Frontal cortex (tissue), 4 donors: ENCODE results near the gene PWWP2B. TPM values are rescaled to one million over a fixed set of nuclear protein-coding genes. Genes with fewer than 3 reads are reported as not detected.
A peak's percentile ranks its signal among the peaks of the same experiment; 100 is the strongest.

ENCODE experiments used
- DNase-seq, 2 donors: peaks; one replicate each; pipeline ENCODE4 v3.0.0; 2012; ENCODE audit warnings: low spot score in 2 of 2
- FAIRE-seq: peaks from 2 replicates; lab custom pipeline; 2012; peaks lifted over from hg19 to GRCh38; lab: Jason Lieb, UNC
- total RNA-seq: library from RNA; depleted of rRNA; stranded (reverse); fragments of >200 nt; gene quantifications from one replicate; pipeline ENCODE4 v1.2.3, GENCODE V29; 2014
- donor health status: control.
- donor health status: control.
- donor health status: control.

PWWP2B gene
- total RNA-seq, 1 donor from 2014 or later = 9.4 TPM

DNA sequence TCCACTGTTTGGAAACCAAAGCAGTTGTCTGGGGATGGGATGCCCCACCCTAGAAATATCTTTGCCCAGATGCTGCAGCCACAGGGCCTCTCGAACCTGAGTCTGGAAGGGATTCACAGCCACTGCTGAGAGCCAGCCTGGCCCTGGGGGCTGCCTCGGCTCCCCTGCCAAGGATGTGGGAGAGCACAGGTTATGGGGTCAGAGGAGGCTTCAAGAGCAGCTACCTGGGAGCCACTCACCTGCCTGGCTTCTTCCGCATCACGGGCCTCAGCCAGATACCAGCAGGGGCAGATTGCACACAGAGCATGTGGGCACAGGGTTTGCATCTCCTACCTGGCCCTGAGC, 5.4 kb upstream of the PWWP2B start:
- no peak for DNase-seq
- no peak for FAIRE-seq

DNA sequence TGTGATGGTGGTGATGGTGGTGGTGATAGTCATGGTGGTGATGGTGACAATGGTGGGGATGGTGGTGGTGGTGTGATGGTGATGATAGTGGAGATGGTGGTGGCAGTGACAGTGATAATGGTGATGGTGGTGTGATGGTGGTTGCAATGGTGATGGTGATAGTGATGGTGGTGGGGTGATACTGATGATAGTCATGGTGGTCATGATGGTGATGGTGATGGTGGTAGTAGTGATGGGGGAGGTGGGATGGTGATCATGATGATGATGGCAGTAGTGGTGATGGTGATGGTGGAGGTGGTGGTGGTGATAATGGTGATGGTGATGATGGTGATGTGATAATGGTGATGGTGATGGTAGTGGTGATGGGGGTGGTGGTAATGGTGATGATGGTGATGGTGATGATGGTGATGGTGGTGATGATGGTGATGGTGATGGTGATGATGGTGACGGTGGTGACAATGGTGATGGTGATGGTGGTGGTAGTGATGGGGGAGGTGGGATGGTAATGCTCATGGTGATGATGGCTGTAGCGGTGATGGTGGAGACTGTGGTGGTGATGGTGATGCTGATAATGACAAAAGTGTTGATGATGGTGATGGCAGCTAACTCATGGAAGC, 4.7 kb upstream of the PWWP2B start:
- no peak for DNase-seq

DNA sequence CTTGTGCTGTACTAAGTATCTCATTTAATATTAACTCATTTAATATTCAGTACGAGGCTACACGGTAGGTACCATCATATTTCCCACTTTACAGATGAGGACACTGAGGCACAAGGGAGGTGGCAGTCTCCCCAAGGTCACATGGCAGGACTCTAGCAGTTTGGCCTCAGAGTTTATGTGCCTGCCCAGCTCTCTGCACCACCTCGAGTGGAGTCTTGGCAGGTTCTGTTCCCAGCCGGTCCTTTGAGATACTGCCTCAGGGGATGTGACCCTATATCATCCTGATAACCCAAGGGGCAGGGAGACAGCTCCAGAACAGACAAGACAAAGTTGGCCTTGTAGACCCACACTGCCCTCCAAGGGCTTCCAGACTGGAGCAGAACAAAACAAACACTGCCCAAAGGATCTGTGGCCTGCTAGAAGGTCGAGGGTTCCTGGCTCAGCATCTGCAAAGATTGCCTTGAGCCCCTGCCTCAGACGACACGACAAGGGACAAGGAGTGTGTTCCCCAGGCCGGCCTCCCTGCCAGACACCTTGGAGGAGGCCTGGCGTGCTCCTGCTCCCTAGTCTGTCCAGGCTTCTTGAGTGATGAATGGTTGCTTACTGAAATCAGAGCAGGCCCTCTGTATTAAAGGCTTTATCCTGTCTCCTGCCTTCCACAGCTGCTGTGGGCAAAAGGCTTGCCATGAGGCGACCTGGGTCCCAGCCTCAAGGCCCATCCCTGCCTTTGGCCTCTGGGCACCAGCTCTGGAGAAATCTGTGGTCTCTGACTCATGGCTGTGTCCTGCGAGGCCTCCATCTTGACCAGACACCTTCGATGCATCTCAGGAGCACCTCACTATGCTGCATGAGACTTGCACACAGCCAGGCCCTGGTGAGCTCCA, 3.9 kb upstream of the PWWP2B start:
- DNase-seq (no peak), FAIRE-seq (no peak)

More for the DNA sequence above, 4.7 kb upstream of the PWWP2B start:
- no peak for FAIRE-seq

DNA sequence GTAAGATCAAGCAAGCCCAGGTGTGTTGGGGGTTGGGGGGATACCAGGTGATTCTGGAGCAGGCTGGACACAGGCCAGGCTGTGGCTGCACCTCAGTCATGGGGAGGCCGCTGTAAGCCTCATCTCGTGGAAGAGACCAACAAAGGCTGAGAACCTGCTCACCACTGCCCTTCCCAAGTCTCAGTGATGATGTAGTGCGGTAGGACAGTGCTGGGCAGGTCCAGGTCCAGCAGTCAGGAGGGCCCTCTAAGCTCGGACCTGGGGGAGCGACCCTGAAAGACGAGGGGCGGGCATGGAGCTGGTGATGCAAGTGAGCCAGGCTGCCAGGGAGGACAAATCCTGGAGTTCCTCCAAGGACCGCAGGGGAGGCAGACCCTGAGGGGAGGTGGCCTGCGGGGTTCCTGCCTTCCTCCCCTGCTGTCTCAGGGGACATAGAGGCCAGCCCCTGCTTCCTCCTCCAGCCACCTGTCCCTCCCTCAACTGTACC, 3.3 kb upstream of the PWWP2B start:
- DNase-seq (no peak), FAIRE-seq (no peak)

DNA sequence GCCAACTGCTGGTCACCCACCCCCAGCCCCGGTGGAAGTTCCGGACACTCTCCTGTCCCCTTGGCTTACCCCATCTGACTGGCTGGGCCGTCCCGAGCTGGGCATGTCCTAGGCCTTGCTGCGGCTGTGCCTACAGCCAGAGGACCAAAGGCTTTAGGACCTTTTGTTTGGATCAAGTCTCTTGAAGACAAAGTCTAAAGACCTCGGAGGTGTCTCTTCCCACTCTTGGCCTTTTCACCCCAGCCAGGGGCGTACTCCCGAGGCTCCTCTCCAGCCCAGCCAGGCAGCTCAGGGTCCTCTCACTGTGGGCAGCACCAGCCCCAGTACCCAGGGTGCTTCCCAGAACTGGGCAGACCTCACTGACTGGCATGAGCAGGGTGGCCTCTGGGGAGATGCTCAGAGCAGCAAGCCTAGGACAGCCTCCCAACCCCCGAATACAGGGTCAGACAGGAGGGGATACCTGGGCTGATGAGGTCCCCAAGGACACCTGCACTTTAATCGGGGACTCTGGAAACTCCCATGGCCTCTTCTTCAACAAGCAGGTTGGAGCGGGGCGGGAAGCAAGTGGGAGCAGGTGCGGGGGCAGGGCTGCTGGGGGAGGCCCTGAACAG, 2.7 kb upstream of the PWWP2B start:
- DNase-seq (no peak), FAIRE-seq (no peak)

DNA sequence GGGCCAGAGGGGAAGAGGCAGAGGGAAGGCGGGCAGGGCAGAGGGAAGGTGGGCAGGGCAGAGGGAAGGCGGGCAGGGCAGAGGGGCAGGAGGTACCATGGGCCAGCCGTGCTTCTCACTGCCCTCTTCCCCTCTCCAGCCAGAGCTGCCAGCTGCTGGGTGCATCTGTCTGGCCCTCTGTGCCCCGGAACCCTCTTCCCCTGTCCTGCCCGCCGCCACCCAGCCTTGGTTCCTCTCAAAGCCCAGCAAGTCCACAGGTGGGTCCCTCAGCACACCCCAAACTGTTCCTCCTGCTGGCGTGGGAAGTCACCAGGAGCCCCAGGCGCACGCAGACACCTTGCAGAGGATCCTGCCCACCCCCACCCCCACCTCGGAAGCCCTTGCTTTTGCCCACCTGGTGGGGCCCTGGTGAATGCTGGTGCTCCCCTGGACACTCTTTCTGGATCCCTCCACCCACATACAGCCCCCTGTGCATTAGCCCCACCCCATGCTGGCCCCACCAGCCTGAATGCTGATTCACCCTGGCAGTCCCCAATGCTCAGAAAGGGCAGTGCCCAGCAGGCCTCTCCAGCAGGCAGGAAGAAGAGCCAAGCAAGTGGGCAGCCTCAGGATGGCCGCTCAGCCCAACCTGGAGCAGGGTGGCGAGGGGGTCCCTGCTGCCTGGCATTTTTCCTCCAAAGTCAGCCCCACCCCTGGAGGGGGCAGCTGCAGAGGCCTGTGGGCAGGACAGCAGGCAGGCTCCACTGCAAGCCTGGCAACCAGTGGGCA, 1.9 kb upstream of the PWWP2B start:
- no peak for FAIRE-seq
- no peak for DNase-seq

DNA sequence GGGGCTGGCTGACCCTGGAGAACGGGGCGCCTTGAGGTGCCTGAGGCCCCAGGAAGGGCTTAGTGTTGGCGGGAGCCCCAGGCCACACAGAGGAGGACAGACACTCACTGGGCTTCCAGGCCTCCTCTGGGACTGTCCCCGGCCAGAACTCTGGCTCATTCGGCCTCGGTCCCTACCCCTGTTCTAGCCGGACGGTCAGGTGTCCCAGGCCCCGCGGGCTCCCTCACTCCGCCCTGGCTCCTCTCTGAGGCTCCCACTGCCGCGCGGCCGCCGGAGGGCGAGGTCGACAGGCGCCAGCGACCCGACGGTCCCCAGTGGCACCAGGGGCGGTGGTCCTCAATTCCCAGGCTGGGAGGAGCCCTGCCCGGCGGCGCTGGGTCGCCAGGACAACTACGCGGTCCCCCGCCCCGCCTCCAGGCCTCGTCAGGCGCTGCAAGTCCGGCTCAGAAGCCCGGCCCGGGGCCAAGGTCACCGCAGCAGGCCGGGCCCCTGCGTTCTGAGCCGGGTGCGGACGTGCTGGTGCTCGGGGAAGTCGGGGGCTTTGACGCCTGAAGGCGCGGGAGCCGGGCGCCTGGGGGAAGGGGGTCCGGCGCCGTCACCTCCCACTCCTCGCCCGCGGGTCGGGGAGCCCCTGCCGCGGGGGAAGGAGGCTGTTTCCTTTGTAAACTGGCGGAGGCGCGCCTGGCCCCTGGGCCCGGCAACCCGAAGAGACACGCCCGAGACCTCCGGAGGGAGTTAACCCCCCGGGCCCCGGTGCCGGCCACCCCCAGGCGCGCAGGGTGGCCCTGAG, 1.1 kb upstream of the PWWP2B start:
- no peak for DNase-seq

DNA sequence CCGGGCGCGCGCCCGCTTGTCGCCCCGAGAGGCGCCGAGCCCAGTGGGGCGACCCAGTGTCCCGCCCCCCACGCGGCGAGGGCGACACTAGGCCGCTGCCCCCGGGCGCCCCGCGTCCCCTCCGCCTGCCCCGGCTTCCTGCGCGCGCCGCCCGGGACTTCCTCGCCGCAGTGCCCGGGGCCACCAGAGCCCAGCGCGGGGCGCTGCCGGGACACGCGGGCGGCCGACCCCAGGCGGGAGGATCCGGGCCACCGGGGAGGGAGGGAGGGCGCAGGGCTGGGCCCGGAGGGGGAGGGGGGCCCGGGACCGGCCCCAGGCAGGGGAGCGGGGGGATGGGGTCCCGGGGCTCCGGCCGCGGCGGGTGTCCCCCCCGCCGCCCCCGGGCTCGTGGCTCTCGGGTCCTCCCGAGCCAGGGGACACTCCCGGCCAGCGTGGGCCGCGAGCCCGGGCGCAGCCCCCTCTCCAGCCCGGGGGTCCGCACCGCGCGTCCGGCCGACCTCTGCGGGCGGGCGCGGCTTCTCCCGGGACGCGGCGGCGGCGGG, 435 bp upstream of the PWWP2B start:
- DNase-seq (peak; percentile 74 to 84), FAIRE-seq (no peak)

More for the DNA sequence above, 1.1 kb upstream of the PWWP2B start:
- no peak for FAIRE-seq

DNA sequence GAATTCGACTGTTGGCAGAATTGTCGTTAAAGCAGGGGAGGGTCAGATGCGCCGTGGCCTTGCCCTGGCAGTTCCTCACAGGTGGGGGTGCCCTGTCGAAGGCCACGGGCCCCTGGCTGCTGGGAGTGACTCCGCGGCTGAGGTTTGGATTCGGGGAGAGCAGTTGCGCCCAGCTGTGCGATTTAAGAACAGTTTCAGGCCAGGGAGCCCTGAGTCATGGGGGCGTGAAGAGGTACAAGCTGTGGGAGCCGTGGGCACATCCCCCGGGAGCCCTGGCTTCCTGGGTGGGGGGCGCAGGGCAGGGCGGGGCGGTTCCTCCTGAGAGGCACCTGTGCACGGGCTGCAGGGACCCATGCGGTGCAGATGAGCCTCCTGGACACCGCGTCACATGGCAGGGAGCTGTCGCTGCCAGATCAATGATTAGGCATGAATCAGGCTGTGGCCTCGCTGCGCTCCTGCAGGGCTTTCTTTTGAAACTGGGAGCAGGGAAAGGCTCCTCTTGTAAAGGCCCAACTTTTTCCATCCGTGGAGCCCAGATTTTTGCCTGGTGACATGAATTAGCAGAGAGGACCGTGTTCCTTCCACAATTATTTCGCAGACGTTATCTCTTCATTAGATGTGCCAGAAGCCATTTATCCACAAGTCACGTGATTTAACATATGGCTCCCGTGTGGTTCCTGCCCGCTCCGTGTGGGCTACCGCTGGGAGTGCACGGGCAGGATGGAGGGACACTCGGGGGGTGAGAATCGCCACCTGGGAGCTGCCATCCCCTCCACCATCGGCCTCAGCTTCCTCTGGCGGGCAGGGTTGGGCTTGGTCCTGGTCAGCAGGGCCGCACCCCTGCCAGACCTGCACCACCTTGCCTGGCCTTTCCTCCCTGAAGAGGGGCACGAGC, 918 bp downstream of the PWWP2B start:
- FAIRE-seq (no peak), DNase-seq (no peak)

DNA sequence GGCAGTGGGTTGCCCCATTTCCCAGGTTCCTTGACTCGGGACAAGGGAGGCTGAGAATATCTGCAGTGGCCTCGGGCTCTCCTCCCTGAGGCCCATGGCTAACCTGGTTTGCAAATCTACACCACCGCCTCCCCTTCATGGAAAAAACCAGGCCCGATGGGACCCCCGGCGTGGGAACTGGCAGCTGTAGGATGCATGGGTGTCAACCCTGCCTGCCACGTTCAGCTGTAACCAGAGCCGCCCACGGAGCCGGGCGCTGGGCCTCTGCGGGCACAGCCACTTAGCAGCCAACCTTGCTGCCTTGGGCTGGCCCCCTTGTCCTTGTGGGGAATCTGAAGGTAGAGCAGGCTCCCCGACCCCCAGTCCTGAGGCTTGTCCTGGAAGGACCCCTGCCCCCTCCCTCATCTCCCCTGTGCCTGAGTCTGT, 1.6 kb downstream of the PWWP2B start:
- FAIRE-seq (no peak), DNase-seq (no peak)

DNA sequence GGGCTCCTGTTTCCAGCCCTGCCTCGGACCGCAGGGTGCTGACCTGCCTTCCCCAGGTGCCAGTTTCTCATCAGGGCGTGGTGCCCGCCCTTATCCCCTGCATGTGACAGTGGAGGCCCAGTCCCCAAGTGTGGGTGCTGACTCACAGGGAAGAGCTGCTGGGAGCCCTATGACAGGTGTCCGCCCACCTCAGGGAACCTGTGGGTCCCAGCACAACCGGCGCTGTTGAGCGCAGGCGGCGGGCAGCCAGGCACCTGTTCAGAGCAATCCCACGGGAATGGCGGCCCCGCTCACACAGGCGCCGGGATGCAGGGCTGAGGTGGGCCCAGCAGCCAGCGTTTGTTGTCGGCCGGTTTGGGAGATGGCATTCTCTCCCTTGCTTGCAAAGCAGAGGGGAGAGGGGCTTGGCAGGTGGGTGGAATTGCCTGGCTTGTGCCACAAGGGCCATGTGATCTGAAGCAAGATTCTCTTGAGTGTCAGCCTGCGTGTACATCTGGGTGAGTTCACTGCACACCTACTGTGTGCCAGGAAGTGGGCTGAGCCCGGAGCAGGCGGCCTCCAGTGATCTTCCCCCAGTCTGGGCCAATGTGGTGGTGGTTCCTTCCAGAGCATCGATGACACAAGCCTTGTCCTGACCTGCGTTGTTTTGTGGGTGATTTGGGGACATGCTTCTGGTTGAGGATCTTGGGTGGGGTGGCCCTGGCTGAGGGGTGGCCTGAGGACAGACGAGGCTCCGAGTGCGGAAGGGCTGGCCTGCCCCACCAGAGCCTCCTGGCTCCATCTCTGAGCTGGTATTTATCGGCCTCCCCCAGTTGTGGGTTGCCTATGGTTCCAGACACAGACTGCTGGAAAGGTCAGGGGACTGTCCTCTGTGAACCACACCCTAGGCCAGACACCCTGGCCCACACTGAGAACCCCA, 2.4 kb downstream of the PWWP2B start:
- DNase-seq (no peak), FAIRE-seq (no peak)

DNA sequence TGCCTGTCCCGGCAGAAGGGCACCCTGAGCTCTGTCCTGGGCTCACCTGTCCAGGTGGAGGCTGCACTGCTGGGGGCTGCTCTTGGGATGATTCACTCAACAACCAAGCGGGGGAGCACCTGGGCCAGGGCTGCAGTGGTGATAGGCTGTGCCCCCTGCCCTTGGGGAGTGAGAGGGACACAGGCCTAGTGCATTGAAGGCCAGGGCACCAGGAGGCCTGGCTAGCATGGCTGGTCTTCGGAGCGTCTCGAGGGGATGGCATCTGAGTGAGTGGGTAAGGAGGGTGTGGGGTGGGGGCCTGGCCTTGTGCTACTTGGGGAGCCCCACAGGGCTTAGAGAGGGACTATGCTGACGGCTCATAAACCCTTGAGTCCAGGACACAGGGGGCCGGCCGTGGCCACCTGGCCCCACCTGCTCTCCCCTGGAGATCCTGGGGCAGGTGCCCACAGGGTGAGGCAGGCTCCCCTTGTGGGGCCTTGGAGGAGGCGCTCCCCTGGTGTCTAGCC, 3.1 kb downstream of the PWWP2B start:
- FAIRE-seq (no peak), DNase-seq (no peak)

DNA sequence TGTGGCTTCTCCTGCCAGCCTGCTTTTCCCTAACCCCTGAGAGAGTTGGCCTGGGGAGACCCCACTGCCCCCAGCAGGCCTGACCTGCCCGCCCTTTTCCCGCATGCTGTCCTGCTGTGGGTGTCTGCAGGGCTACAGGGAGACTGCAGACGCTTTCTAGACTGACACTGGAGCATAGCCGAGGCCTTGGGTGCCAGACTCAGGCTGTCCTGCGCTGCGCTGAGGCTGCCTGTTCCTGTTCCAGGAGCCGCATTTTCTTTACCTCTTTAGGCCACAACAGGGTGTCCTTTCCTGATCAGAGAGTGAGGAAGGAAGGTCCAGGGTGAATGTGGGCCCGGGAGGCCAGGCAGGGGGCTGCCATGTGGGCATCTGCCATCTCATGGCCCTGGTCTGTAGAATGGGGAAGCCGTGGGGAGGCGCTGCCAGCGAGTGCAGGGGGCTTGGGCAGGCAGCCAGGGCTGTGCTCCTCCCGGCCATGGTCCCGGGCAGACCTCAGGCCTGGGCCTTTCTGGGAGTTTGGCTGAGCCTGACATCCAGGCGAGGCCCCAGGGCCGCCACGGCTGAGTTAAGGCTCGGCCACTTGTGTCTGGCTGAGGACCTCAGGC, 3.6 kb downstream of the PWWP2B start:
- FAIRE-seq (no peak), DNase-seq (no peak)

DNA sequence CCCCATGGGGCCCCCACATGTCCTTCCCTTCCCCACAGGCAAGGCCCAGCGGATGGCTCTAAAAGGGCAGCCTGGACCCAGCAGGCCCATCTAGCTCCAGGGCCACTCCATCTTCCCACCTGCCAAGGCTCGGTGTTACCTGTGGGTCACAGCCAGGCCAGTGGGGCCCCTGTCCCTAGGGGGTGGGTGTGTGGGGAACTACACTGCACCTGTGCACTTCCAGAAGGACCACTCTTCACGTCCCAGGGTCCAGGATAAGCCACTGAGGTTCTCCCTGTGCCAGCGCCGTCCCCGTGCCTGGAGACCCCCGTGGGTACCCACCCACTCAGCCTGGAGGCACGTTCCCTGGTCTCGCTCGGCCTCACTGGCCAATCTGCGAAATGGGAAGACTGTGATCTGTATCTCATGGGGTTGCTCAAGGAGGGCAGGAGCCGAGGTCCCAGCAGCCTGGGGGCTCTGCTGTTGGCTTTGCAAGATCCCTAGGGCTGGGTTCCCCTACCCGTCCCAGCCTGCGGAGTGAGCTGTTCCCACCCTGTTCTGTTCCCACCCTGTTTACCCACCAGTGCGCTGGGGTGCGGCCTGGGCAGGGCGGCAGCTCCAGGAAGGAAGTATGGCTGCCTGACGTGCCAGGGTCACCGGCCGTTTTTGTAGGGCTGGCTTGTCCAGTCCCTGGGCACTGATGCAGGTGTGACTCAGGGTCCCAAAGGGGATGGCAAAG, 4.6 kb downstream of the PWWP2B start:
- DNase-seq (no peak), FAIRE-seq (no peak)

DNA sequence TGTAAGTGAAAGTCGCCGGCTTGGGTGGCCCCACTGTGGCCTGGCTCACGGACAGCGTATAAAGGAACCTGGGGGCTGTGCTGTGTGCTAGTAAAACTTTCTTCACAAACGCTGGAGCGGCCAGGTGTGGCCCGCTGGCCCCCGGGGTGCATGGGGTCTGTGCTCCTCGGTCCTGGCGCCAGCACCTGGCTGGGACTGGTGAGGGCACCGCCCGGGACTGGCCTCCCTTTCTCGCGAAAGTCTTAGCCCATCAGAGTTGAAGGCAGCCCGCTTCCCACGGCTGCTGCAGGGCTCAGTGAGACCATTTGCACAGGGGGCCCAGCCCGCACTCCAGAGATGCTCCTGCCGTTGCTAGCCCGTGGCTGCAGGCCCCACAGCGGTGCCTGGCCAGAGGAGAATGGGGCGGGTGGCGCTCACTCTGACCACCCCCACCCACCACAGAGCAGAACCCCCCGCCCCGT, 5.8 kb downstream of the PWWP2B start:
- DNase-seq (no peak), FAIRE-seq (no peak)
